T-cell (primary cell): Measurements from ENCODE around the gene CEMIP. TPM values are rescaled to one million over a fixed set of nuclear protein-coding genes. Genes with fewer than 3 reads are reported as not detected.

ENCODE experiments used
- ATAC-seq, 4 experiments: fragments of 200-7000 bp in 3 of 4; fragments of 150-1000 bp in 1 of 4; cut with Tn5 transposase; replicated peaks in 1 of 4; 1 replicate in 3 of 4; 2 replicates in 1 of 4; pipeline ENCODE4 v1.10.0; 2021; ENCODE audit warnings: moderate library complexity in 3 of 4, mild to moderate bottlenecking in 2 of 4, moderate number of reproducible peaks in 1 of 4
- CTCF ChIA-PET, 2 donors: fragments of 300-600 bp; sonication (Branson Sonifier 250); formaldehyde crosslinking; loops; one replicate each; lab custom pipeline; 2022; ENCODE audit warnings: antibody characterized with exemption in 2 of 2; lab: Charles Lee
- POLR2A ChIA-PET, 2 donors: fragments of 300-600 bp; sonication (Branson Sonifier 250); formaldehyde crosslinking; loops; one replicate each; lab custom pipeline; 2022; ENCODE audit warnings: antibody characterized with exemption in 2 of 2; lab: Charles Lee
- DNase-seq, 35 experiments: peaks; one replicate each; pipeline versions ENCODE4 v3.0.0 to v3.0.0-alpha.2; 2013 to 2023
- H3K27ac ChIP-seq: one replicate; pipeline ENCODE4 v1.5.1; 2013; ENCODE audit warnings: low read length
- H3K27me3 ChIP-seq, 2 experiments: replicated peaks in 1 of 2; 1 replicate in 1 of 2; 2 replicates in 1 of 2; pipeline versions ENCODE4 v1.6.1 to v1.7.0; 2013; ENCODE audit warnings: low read length in 1 of 2, mixed read lengths in 1 of 2; ENCODE audit not compliant: control insufficient read depth in 2 of 2, insufficient read depth in 2 of 2; ENCODE audit errors: extremely low read depth in 1 of 2
- H3K36me3 ChIP-seq, 2 donors: 1 replicate in 1 of 2; 2 replicates in 1 of 2; pipeline versions ENCODE4 v1.6.1 to v1.7.0; 2013; ENCODE audit warnings: low read length in 1 of 2; ENCODE audit not compliant: control insufficient read depth in 2 of 2, insufficient read depth in 1 of 2; ENCODE audit errors: extremely low read depth in 1 of 2
- H3K4me1 ChIP-seq, 2 experiments: 1 replicate in 1 of 2; 2 replicates in 1 of 2; pipeline versions ENCODE4 v1.6.1 to v1.7.0; 2013; ENCODE audit warnings: low read length in 2 of 2, mixed read lengths in 1 of 2; ENCODE audit not compliant: insufficient read depth in 2 of 2, control insufficient read depth in 1 of 2; ENCODE audit errors: extremely low read depth in 1 of 2
- H3K4me3 ChIP-seq, 2 donors: 1 replicate in 1 of 2; 2 replicates in 1 of 2; pipeline versions ENCODE4 v1.5.1 to v1.7.0; 2013; ENCODE audit warnings: mild to moderate bottlenecking in 2 of 2, low read length in 1 of 2, moderate library complexity in 1 of 2; ENCODE audit not compliant: control insufficient read depth in 1 of 2; ENCODE audit errors: extremely low read depth in 1 of 2
- H3K9me3 ChIP-seq: 2 replicates; pipeline ENCODE4 v1.7.0; 2013
- H3K27ac Mint-ChIP-seq, 2 donors: one replicate each; pipeline ENCODE4 v1.8.0; 2020 to 2021; ENCODE audit warnings: mild to moderate bottlenecking in 2 of 2, mixed read lengths in 2 of 2
- H3K27me3 Mint-ChIP-seq, 2 donors: one replicate each; pipeline ENCODE4 v1.8.0; 2021 to 2022; ENCODE audit warnings: mixed read lengths in 2 of 2
- H3K36me3 Mint-ChIP-seq: one replicate; pipeline ENCODE4 v1.8.0; 2021; ENCODE audit warnings: mixed read lengths
- H3K4me1 Mint-ChIP-seq, 3 donors: one replicate each; pipeline ENCODE4 v1.8.0; 2020 to 2022; ENCODE audit warnings: mixed read lengths in 3 of 3, mild to moderate bottlenecking in 1 of 3
- H3K4me3 Mint-ChIP-seq, 3 donors: one replicate each; pipeline ENCODE4 v1.8.0; 2020 to 2022; ENCODE audit warnings: mild to moderate bottlenecking in 3 of 3, mixed read lengths in 3 of 3, moderate library complexity in 3 of 3
- H3K9me3 Mint-ChIP-seq, 3 donors: one replicate each; pipeline ENCODE4 v1.8.0; 2020 to 2022; ENCODE audit warnings: mixed read lengths in 3 of 3
- WGBS: methylation state at CpG from one replicate; pipeline ENCODE4 v1.1.5; 2013; ENCODE audit warnings: missing lambda C conversion rate; ENCODE audit not compliant: insufficient coverage; 5-methylcytosine and 5-hydroxymethylcytosine counted together
- total RNA-seq, 35 experiments: library from RNA in 6 of 35; stranded (reverse) in 6 of 35; fragments of 120-200 nt in 1 of 35; gene quantifications; one replicate each; pipeline versions ENCODE4 v1.2.1 to v1.2.4 and lab custom pipeline; 2013 to 2026

The CEMIP gene
- total RNA-seq, 5 donors from 2014 or later (not counting 1 experiment from before 2014, with no cell fraction given), result 0.63 to 1.2 (median 1.2) TPM; not detected in 2

DNA sequence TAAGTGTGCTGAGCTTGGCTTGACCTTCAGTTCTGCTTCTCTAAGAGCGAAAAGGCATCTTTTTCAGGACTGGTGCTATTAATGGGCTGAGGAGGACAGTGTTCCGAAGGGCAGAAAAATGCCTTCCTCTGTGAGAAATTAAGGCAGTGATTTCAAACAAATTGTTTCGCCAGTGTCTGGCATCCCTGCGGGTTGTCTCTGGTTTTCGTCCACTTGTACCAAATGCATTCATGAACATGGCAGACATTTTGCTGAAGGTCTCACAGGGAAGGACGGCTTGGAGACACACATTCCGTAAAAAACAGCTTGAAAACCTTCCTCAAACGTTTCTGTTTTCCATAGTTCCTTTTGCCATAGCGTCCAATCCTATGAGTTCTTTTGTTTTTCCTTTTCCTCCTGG lies 57.1 kb downstream of the CEMIP start:
- no peaks in the 10 kb centered on the region for H3K9me3 Mint-ChIP-seq
- DNase-seq (no peak), ATAC-seq (no peak)
- CTCF ChIA-PET, result no interaction called here
- no peaks in the 10 kb centered on the region for H3K9me3 ChIP-seq
- H3K36me3 Mint-ChIP-seq, result no peaks in the 10 kb centered on the region
- WGBS, result 83% methylated on average over 8 of the region's 9 CpGs
- H3K27me3 ChIP-seq, result peaks cover 0 to 32% of the 10 kb centered on the region in 2 experiments
- peaks cover 18 to 23% of the 10 kb centered on the region in 2 donors for H3K27me3 Mint-ChIP-seq
- H3K27ac Mint-ChIP-seq, result no peak overlapping the region
- no peaks in the 10 kb centered on the region for H3K4me1 ChIP-seq
- POLR2A ChIA-PET, result no interaction called here
- no peak overlapping the region for H3K4me3 Mint-ChIP-seq
- no peaks in the 10 kb centered on the region for H3K36me3 ChIP-seq
- H3K4me3 ChIP-seq, result no peak overlapping the region
- no peak overlapping the region for H3K27ac ChIP-seq
- no peaks in the 10 kb centered on the region for H3K4me1 Mint-ChIP-seq

- ATAC-seq (no peak), DNase-seq (no peak)
- Histone ChIP-seq H3K27me3 (peaks cover 0 to 33% of the 10 kb centered on the region in 2 experiments), H3K36me3 (no peaks in the 10 kb centered on the region), H3K27ac (no peak overlapping the region), H3K4me1 (no peaks in the 10 kb centered on the region), H3K9me3 (no peaks in the 10 kb centered on the region), H3K4me3 (no peak overlapping the region)
- ChIA-PET POLR2A (no interaction called here), CTCF (no interaction called here)
- H3K4me3 Mint-ChIP-seq, result no peak overlapping the region
- H3K36me3 Mint-ChIP-seq, result no peaks in the 10 kb centered on the region
- no peak overlapping the region for H3K27ac Mint-ChIP-seq
- H3K27me3 Mint-ChIP-seq, result peaks cover 20 to 27% of the 10 kb centered on the region in 2 donors
- no peaks in the 10 kb centered on the region for H3K4me1 Mint-ChIP-seq
- no peaks in the 10 kb centered on the region for H3K9me3 Mint-ChIP-seq
- WGBS, result 100% methylated on average over 2 of the region's 3 CpGs
Observed at GRCh38 chr15:80837006-80837405, 57.8 kb downstream of the CEMIP start.

GRCh38 chr15:80838012-80838411 lies 58.8 kb downstream of the CEMIP start:
- CTCF ChIA-PET, result no interaction called here
- H3K4me1 Mint-ChIP-seq, result no peaks in the 10 kb centered on the region
- no peaks in the 10 kb centered on the region for H3K36me3 ChIP-seq
- H3K36me3 Mint-ChIP-seq, result no peaks in the 10 kb centered on the region
- H3K27ac Mint-ChIP-seq, result no peak overlapping the region
- H3K27ac ChIP-seq, result no peak overlapping the region
- H3K9me3 ChIP-seq, result no peaks in the 10 kb centered on the region
- H3K4me3 ChIP-seq, result no peak overlapping the region
- WGBS, result 89% methylated on average over 9 of the region's 11 CpGs
- H3K9me3 Mint-ChIP-seq, result no peaks in the 10 kb centered on the region
- H3K27me3 ChIP-seq, result peaks cover 0 to 33% of the 10 kb centered on the region in 2 experiments
- DNase-seq (no peak), ATAC-seq (no peak)
- no peak overlapping the region for H3K4me3 Mint-ChIP-seq
- H3K4me1 ChIP-seq, result no peaks in the 10 kb centered on the region
- POLR2A ChIA-PET, result no interaction called here
- peaks cover 20 to 30% of the 10 kb centered on the region in 2 donors for H3K27me3 Mint-ChIP-seq

DNA sequence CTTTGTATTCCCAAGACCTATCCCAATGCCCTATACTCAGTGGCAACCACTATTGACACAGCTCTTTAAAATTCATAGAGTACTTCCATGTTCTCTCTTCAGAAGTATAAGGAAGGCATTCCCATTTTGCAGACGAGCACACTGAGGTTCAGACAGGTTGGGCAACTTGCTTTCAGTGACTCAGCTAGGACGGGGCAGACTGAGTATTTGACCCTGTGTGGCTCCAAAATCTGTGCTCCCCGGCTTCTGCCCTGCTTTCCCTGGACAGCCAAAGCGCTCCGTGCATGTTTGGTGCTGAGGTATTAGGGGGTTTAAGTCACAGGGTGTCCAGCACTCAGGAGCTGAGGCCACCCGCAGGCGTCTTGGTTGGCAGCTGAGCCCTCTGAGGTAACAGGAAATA lies 59.5 kb downstream of the CEMIP start:
- 81% methylated on average over 7 of the region's 7 CpGs for WGBS
- no peak overlapping the region for H3K27ac Mint-ChIP-seq
- Histone ChIP-seq H3K27me3 (peaks cover 0 to 34% of the 10 kb centered on the region in 2 experiments), H3K4me3 (no peak overlapping the region), H3K27ac (no peak overlapping the region), H3K9me3 (no peaks in the 10 kb centered on the region), H3K36me3 (no peaks in the 10 kb centered on the region), H3K4me1 (no peaks in the 10 kb centered on the region)
- ChIA-PET CTCF (no interaction called here), POLR2A (no interaction called here)
- ATAC-seq, result no peak
- peaks cover 26 to 30% of the 10 kb centered on the region in 2 donors for H3K27me3 Mint-ChIP-seq
- H3K4me1 Mint-ChIP-seq, result no peaks in the 10 kb centered on the region
- H3K4me3 Mint-ChIP-seq, result no peak overlapping the region
- no peaks in the 10 kb centered on the region for H3K9me3 Mint-ChIP-seq
- no peaks in the 10 kb centered on the region for H3K36me3 Mint-ChIP-seq
- no peak for DNase-seq

DNA sequence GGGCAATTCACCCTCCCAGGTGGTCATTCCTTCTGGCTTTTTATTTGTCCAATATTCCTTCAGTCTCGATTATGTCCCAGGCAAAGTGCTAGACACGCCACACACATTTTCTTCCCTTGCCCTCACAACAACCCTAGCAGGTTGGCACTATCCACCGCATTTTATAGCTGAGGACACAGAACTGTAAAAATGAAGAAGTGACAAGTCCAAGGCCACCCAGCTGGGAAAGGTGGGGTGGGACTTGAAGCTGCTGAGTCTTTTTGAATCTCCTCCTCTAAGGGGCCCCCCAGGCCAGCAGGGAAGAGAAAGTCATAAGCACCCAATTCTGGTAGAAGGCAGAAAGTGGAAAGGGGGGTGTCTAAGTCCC lies 60.6 kb downstream of the CEMIP start:
- H3K27ac Mint-ChIP-seq, result no peak overlapping the region
- H3K9me3 Mint-ChIP-seq, result no peaks in the 10 kb centered on the region
- ATAC-seq (no peak), DNase-seq (no peak)
- Histone ChIP-seq H3K27ac (no peak overlapping the region), H3K4me3 (no peak overlapping the region), H3K4me1 (no peaks in the 10 kb centered on the region), H3K27me3 (peaks cover 0 to 45% of the 10 kb centered on the region in 2 experiments), H3K36me3 (no peaks in the 10 kb centered on the region), H3K9me3 (no peaks in the 10 kb centered on the region)
- no CpG with 5 or more reads among the region's 3 CpGs for WGBS
- no peaks in the 10 kb centered on the region for H3K4me1 Mint-ChIP-seq
- no peaks in the 10 kb centered on the region for H3K36me3 Mint-ChIP-seq
- H3K4me3 Mint-ChIP-seq, result no peak overlapping the region
- ChIA-PET POLR2A (no interaction called here), CTCF (no interaction called here)
- peaks cover 27 to 30% of the 10 kb centered on the region in 2 donors for H3K27me3 Mint-ChIP-seq

DNA sequence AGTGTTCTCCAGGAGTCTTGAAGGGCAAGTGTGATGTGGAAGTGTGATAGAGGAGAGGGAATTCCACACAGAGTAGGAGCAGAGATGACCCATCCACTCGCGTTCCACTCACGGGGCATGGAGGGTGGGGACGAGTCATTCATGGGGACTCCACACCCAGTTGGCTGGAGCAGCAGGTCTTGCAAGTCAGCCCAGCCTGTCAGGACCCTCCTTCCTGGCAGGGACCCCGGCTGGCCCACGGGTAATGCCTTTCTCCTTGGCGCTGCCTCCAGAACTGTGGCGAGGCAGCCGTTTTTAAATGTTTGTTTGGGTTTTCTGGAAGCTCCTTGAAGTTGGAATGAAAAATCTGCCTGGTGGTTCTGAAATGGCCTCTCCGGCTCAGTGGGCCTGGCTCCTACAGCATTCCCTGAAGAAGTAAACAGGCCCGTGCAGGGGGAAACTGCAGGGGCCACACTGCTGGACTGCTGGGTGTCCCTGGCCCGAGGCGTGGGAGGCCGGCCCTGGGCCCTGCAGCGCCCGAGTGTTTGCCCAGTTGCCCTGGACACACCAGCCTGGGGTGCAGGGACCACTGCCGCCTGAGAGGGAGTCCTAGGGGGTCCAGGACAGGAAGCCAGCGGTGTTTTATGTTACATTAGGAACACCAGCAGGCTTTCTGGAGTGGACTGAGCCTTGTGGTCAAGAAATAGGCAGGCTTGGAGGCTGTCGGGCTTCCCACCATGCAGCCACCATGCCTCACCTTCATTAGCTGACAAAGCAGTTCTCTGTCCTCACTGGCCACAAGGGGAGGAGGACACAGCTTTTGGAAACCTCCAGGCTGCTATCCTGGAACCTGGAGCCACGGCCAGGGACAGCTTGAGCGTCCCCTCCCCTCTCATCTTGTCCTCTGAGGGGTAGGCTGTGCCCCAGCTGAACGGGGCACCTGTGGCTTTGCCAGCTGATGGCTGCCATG lies 61.3 kb downstream of the CEMIP start:
- no peak for DNase-seq

More for the DNA sequence above, 61.3 kb downstream of the CEMIP start:
- Mint-ChIP-seq H3K9me3 (no peaks in the 10 kb centered on the region), H3K4me3 (no peak overlapping the region), H3K27me3 (peaks cover 28 to 33% of the 10 kb centered on the region in 2 donors), H3K27ac (no peak overlapping the region), H3K36me3 (no peaks in the 10 kb centered on the region), H3K4me1 (no peaks in the 10 kb centered on the region)
- ATAC-seq, result no peak
- ChIA-PET CTCF (no interaction called here), POLR2A (no interaction called here)
- no peaks in the 10 kb centered on the region for H3K36me3 ChIP-seq
- peaks cover 0 to 45% of the 10 kb centered on the region in 2 experiments for H3K27me3 ChIP-seq
- H3K4me3 ChIP-seq, result no peak overlapping the region
- H3K4me1 ChIP-seq, result no peaks in the 10 kb centered on the region
- H3K9me3 ChIP-seq, result no peaks in the 10 kb centered on the region
- no peak overlapping the region for H3K27ac ChIP-seq
- 75% methylated on average over 18 of the region's 22 CpGs for WGBS
